Measurements from ENCODE around the gene DOCK2. TPM values are rescaled to one million over a fixed set of nuclear protein-coding genes. Genes with fewer than 3 reads are reported as not detected.
"Not testable (repeated sequence)": the region's sequence is repeated elsewhere in the genome, so short reads cannot be mapped to it uniquely, and the experiment has no call there.

DOCK2 gene
- polyA plus RNA-seq, 3 donors = 2.1 to 3.4 (median 2.5) TPM

GRCh38 chr5:170056561-170057267, 419.6 kb downstream of the DOCK2 start:
- no peak for DNase-seq

GRCh38 chr5:170057311-170057710, 420.2 kb downstream of the DOCK2 start:
- DNase-seq = no peak

DNA sequence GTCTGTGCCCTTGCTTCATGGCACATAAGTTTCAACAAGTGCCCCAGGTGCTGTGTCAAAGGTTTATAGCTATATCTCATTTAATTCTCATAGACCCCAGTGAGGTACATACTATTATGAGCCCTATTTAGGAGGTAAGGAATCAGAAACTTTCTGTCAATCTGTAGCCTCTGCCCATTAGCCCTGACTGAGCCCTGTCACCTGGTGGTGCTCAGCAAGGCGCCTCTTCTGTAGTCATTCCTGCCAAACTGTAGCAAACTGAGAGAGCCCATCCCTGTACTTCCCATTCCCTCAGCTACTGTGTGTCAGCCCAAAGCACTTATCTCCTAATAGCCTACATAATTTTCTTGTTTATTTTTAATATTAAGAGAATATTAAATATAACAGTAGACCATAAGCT, 422.1 kb downstream of the DOCK2 start:
- DNase-seq = no peak

DNA sequence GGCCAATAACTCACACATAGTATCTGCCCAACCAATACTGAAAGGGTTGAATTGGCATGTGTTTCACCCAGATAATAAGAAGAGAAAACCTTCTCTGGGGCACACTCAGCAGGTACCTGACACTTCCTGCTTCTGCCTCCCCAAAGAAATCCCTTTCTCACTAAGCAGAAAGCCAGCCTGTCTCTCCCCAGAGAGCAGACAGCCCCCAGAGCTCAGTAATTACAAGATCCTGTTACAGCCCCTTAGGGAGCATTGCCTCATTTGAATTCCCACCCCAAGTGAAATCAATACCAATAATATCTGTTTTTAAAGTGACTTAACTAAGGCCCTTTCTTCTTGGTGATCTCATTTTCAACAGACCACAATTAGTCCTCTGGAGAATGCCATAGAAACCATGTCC, 430.1 kb downstream of the DOCK2 start:
- no peak for DNase-seq

- no peak for DNase-seq
Measured at GRCh38 chr5:170067574-170068170, 430.6 kb downstream of the DOCK2 start.

- no peak for DNase-seq
Measured at GRCh38 chr5:170069512-170069911, 432.4 kb downstream of the DOCK2 start.

GRCh38 chr5:170070556-170071412, 433.7 kb downstream of the DOCK2 start:
- DNase-seq = peak; percentile 57

- DNase-seq = no peak
Measured at GRCh38 chr5:170071748-170072147, 434.7 kb downstream of the DOCK2 start.

DNA sequence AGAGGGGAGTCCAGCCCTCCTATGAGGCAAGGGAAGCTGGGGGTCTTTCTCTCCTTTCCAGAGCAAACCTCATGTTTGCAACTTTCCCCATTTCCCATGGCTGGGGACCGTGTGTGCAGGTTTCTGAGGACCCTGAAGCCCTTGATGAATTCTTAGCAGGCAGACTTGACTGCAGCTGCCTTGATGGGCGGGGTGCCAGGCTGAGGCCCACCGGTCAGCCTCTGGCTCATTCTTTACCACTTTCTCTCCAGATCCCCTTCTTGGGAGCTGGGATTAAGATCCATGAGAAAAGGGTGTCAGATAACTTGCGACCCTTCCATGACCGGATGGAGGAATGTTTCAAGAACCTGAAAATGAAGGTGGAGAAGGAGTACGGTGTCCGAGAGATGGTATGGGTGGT, 438.6 kb downstream of the DOCK2 start:
- no peak for DNase-seq

- DNase-seq = no peak
Measured at GRCh38 chr5:170076211-170076610, 439.1 kb downstream of the DOCK2 start.

- DNase-seq = no peak
Measured at GRCh38 chr5:170076739-170077138, 439.7 kb downstream of the DOCK2 start.

DNA sequence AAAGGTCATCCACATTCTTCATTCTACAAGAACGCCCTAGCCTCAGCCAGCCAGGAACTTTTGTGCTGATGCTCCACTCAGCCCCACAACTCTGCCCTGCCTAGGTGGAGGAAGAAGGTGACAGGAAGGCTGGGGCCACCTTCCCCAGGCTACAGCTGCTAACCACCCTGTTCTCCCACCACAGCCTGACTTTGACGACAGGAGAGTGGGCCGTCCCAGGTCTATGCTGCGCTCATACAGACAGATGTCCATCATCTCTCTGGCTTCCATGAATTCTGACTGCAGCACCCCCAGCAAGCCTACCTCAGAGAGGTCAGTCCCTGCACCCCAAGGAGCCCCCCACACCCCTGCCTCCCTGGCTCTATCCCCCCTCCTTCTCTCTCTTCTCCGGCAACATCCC, 440.5 kb downstream of the DOCK2 start:
- no peak for DNase-seq

DNA sequence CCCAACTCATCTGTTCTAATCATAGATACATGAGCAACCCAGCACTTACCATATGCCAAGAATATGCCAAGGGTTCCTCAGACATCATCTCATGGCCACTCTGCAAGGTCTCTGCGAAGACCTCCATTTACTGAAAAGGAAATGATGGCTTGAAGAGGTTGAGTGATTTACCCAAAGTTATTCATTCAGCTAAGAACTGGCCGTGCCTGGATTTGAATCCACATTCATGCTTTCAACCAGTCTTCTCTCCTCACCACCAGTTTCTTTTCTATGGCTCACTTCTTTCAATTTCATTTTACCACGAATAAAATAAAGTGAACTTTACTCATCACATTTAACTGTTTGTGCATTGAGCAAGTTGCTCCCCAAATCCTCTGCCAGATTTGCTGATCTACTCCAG, 441.4 kb downstream of the DOCK2 start:
- DNase-seq = no peak

DNA sequence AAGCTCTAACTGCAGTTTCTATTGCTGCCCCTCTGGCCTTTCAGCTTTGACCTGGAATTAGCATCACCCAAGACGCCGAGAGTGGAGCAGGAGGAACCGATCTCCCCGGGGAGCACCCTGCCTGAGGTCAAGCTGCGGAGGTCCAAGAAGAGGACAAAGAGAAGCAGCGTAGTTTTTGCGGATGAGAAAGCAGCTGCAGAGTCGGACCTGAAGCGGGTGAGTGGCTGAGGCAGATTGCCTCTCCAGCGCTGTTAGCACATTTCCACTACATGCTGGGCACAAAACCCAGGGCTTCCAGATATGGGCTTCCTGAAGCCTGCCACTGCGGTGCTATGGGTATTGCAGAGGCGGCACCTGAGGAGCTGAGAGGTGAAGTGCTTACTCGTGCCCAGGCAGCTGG, 441.9 kb downstream of the DOCK2 start:
- DNase-seq = no peak

DNA sequence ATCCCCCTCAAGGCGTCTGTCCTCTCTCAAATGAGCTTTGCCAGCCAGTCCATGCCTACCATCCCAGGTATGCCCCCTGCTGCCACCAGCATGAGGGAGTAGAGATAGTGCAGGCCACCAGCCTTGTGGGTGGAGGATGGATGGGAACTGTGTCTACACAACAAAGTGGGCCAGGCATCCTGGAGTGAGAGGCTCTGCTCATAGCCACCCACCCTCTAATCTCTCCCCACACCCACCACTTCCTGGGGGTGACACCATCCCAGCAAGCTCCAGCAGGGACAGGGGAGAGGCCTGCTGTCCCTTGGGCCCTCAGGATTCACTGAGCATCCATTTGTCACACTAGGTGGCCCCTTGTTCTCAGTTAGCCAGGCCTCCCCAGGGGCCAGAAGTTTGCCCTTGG, 443.1 kb downstream of the DOCK2 start:
- no peak for DNase-seq

DNA sequence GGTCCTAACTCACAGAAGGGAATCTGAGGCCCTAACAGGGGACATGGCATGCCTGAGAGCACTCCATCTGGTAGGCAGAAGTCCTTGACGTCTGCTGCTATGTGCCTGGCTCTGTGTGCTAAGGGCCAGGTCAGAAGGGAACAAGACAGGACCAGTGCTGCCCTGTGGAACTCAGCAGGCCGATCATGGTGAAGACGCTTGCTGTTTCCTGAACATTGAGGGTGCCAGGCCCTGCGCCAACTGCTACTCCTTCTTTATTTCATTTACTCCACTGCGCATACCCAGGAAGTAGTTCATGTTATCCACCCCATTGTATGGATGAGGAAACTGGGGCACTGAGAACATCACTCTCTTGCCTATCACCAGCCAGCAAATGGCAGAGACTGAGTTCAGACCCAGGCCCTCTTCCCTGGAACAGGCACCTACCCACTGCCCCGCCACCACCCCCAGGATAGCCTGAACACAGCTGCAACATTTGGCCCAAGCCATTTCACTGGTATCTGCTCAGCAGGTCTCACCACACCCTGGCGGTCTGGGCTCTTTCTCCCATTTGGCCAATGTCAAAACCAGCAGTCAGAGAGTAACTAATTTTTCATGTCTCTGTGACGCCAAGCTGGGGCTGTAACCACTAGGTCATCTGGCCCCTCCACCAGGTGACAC, 443.8 kb downstream of the DOCK2 start:
- DNase-seq = no peak

GRCh38 chr5:170081616-170082015, 444.5 kb downstream of the DOCK2 start:
- no peak for DNase-seq

DNA sequence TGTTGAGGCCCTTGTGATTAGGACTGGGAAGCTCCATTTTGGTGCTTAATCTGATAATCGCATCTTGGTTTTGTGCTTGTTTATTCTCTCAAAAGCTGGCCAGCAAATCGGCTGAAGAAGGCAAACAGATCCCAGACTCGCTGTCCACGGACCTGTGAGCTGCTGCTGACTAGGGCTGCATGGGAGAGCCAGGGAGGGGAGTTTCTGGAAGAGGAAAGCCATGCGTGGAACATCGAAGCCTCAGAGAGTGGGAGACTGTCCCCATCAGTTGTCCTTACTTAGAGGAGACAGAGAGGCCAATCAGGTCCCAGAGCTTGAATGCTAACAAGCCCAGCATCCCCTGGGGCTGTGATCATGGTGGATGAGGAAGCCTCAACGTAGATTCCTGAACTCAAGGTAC, 445.6 kb downstream of the DOCK2 start:
- DNase-seq = no peak

- DNase-seq = no peak
Measured at GRCh38 chr5:170087168-170087817, 450.2 kb downstream of the DOCK2 start.

DNA sequence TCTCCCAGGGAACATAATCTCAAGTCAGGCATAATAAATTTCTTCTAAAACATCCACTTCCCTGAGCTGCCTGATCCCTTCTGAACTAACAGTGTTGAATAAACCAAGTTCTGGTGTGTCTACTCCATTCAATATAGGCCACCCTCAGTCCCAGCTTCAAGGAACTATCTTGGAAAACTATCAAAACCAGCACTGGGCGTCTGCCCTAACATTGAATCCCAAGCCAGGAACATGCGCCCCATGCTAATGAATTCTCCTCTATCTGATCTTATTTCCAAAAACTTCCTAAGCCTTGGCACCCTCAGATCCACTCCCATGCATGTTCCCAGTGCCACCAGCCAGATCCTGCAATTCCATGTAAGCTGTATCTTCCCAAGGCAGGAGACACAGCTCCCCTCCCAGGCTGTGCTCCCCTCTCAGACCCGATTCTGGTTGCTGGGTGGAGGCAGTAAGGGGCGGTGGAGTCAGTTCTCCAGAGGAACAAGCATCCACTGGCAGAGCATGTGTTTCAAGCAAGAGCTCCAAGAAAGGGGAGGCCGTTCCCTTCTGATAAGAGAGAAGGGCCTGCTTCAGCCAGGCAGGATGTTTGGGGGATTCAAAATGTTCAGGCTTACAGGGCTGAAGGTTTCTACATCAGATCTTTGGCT, 455.5 kb downstream of the DOCK2 start:
- DNase-seq = no peak

DNA sequence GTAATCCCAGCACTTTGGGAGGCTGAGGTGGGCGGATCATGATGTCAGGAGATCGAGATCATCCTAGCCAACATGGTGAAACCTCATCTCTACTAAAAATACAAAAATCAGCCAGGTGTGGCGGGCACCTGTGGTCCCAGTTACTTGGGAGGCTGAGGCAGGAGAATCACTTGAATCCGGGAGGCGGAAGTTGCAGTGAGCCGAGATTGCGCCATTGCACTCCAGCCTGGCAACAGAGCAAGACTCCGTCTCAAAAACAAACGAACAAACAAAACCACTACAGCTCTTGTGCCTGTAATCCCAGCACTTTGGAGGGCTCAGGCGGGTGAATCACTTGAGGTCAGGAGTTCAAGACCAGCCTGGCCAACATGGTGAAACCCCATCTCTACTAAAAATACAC, 457.3 kb downstream of the DOCK2 start:
- not testable (repeated sequence) for DNase-seq

Data from renal pelvis (tissue), 4 donors.